Measurements from ENCODE around the gene ABCD1.
A peak's percentile ranks its signal among the peaks of the same experiment; 100 is the strongest.

ABCD1 gene

DNA sequence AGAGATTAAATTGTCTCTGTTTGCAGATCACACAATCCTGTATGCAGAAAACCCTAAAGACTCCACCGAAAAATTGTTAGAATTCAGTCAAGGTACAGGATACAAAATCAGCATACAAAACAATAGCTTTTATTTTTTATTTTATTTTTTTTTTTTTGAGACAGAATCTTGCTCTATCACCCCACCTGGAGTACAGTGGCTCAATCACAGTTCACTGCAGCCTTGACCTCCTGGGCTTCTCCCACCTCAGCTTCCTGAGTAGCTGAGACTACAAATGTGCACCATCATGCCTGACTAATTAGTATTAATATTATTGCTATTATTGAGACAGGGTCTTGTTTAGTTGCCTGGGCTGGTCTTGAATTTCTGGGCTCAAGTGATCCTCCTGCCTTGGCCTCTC is 30.5 kb downstream of the ABCD1 start:
- DNase-seq: no peak

DNA sequence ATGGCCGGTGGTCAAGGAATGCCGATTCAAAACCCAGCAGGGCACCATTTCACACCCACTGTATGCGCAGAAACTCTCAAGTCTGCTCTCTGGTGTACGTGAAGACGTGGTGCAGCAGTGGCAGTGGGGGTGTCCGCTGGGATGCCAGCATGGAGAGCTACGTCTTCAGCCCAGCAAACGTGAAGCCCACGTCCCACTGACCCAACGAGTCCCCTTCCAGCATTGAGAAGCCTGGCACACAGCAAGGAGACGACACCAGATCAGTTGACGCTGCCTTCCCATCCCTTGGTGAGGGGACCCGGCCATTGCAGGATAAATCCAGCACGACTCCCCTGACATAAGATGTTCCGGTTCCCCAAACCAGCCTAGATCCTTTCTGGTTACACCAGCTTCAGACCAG is 37.2 kb downstream of the ABCD1 start:
- no peak for DNase-seq

DNA sequence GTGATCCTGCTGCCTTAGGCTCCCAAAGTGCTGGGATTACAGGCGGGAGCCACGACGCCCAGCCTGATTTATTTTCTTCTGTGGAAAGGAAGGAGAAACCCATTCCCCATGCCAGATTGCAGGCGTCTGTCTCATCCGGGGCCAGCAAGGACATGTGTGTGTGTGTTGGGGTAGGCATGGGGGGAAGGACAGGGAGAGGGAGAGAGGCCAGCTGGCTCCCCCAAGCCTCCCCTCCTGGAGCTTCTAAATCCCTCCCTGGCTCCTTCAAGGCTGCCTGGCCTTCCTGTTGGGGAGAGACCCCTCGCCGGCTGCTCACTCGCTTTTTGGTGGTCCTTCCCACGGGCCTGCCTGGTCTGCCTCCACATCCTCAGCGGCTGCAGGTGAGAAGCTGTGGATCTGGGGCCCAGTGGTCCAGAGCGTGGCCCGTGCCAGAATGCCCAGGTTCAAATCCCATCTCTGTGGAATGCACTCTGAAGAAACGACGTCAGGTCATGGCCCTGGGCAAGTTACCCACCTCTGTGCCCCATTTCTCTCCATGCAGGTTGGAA is 38.0 kb downstream of the ABCD1 start:
- DNase-seq: no peak

DNA sequence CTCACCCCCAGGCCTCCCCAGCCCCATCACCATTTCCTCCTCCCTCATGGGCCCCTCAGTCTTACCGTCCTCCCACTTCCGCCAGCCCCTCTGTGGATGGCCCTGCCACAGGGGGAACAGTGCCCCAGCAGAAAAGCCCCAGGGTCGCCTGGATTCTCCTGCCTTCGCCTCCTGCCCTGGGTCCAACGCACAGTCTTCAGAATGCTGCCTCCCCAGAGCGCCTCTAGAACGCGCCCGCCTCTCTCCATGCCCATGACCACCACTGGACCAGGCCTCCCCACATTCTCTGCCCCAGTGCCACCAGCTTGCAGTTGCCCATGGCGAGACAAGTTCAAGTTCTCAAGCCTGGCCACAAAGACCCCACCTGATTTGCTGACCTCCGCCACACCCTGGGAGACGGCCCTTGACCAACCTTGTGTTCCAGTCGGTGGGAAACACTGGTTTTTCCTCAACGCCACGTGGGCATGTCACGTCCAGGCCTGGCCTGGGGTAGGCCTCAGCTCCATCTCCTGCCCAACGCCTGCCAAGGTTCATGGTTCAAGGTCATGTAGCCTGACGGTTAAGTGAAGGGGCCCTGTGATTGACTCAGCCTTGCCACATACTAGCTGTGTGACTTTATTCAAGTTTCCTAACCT is 38.8 kb downstream of the ABCD1 start:
- no peak for DNase-seq

DNA sequence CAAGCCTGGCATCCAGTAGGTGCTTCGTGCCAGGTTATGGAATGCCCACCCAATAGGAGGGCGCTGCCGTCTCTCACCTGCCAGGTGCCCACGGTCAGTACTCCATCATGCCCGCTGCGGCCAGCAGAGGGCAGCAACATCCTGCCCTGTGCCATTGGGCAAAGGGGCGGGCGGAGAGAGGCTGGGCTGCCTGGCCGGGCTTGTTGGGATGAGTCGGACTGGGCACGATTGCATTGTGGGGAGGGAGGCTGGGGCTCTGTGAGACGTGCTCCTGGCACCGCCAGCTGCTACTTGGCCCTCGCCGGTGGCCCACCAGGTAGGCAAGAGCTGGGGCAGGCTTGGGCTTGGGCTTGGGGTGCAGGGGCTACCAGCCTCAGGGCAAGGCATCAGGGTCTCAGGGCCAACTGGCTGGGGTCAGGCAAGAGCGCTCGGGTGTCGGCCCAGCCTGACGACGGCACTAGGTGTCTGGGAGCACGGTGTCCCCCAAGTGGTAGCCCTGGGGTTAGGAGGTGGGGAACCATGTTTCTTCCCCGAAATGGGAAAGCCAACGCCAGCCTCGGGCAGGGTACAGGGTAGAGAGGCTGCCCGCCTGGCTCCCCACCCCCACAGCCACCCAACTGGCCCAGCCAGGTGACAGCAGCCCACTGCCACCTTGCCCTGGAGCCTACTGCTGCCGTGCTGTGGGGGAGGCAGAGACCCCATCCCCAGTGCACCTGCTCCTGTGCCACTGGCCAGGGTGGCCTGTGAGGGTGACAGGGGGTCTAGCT is 39.5 kb downstream of the ABCD1 start, which contains the start of gene PLXNB3:
Gene PLXNB3, plus strand, starts transcription at position 261 of the 767 bp plus-strand sequence. CDS start 1,287 bp downstream, outside the sequence.
- peak in 55 of 56 donors; percentile 11 to 94 (median 78) for DNase-seq

DNA sequence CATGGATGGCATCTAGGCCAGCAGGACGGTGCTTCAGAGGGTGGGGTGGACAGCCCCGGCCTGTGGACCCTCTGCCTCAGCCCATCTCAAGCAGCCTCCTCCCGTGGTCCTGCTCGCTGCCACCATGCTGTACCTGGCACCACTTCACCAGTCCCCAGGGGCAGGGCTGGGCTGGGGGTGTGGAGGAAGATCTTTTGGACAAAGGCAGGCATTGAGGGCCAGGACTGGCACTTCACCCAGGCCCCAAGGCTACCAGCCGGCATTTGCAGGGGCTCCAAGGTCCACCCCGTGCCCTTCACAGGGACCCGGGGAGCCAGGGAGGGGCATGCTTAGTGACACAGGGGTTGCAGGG is 40.1 kb downstream of the ABCD1 start:
- peak in 2 of 56 donors; percentile 31 to 93 for DNase-seq

DNA sequence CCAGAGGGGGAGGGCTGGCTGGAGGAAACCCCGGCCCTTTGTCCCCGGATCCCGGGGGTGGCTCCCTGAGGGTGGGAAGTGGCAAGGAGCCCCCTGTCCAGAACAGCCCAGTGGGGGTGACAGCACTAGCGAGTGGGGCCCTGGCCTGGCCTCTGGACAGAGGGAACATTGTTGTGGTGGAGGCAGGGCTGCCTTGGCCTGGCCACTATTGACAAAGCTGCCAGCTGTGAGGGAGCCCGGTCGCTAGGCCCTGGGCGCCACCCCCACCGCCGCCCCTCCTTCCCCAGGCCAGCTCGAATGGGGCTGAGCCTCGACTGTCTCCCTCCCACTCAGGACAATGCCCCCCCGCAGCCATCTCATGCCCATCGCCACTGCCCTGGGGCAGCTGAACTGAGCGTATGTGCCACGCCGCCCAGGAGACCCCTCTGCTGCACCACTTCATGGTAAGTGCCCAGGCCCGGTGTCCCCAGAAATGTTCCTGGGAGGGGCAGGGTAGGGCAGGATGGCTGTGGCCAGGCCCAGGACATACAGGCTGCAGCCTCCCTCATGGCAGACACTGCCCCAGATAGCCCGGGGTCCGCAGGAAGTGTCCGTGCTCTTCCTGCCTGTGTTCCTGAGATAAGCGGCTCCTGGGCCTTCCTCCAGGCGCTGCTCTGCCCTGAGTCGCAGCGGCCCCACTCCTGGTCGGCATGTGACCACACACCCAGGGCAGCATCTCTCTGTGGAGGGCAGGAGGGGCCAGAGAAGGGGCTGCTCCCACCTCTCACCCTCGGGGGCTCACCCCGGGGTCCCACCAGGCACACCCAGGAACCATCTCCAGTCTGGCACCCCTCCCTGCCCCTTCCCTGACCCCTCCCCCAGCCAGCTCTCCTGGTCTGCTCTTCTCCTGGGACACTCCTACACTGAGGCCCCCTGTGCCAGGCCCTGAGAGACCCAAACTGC is 40.8 kb downstream of the ABCD1 start:
- peak in 55 of 56 donors; percentile 35 to 98 (median 89) for DNase-seq

DNA sequence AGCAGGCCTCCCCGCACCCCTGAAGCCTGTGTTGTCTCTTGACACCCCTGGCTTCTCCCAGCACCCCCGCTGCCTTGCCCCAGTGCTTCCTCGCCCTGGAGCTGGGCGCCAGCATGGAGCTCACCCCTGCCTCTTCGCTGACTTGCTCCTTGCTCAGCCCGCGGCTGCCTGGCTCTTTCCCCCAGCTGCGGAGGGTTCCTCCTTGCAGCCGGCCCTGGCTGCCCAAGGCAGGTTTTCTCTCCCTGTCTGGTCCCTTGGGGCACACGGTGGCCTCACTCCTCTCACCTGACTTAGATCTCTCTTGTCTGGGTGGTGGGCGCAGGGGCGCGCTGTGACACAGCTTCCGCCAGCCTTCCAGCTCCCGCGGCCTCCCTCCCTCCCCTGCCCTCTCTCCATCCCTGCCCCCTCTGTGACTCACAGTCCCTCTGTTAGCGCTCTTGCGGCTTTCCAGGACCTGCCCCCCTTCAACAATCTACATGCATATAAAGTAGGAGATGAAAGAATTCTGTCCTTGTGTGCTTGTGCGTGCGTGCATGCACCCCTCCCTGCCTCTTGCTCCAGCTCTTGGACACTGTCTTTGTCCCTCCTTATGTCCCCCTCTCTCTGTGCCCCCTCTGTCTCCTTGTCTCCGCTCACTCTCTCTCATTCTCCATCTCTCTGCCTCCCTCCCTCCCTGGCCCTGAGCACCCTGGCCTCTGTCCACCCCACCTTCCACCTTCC is 41.6 kb downstream of the ABCD1 start:
- DNase-seq: peak in 37 of 56 donors; percentile 9 to 81 (median 42)

DNA sequence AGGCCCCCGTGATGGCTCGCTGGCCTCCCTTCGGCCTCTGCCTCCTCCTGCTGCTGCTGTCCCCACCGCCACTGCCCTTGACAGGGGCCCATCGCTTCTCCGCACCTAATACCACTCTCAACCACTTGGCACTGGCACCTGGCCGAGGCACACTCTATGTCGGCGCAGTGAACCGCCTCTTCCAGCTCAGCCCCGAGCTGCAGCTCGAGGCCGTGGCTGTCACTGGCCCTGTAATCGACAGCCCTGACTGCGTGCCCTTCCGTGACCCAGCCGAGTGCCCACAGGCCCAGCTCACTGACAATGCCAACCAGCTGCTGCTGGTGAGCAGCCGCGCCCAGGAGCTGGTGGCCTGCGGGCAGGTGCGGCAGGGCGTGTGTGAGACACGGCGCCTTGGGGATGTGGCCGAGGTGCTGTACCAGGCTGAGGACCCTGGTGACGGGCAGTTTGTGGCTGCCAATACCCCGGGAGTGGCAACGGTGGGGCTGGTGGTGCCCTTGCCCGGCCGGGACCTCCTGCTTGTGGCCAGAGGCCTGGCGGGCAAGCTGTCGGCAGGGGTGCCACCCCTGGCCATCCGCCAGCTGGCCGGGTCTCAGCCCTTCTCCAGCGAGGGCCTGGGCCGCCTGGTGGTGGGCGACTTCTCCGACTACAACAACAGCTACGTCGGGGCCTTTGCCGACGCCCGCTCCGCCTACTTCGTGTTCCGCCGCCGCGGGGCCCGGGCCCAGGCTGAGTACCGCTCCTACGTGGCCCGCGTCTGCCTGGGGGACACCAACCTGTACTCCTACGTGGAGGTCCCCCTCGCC is 42.4 kb downstream of the ABCD1 start:
- no peak for DNase-seq

DNA sequence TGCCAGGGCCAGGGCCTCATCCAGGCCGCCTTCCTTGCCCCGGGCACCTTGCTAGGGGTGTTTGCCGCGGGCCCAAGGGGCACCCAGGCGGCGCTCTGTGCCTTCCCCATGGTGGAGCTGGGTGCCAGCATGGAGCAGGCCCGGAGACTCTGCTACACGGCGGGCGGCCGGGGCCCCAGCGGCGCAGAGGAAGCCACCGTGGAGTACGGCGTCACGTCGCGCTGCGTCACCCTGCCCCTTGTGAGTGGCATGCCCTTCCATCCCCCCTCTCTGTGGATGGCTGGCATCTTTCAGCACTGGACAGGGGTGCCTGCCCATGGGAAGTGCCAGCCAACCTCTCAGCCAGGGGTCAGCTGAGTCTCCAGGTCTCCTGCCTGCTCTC is 43.0 kb downstream of the ABCD1 start:
- no peak for DNase-seq

DNA sequence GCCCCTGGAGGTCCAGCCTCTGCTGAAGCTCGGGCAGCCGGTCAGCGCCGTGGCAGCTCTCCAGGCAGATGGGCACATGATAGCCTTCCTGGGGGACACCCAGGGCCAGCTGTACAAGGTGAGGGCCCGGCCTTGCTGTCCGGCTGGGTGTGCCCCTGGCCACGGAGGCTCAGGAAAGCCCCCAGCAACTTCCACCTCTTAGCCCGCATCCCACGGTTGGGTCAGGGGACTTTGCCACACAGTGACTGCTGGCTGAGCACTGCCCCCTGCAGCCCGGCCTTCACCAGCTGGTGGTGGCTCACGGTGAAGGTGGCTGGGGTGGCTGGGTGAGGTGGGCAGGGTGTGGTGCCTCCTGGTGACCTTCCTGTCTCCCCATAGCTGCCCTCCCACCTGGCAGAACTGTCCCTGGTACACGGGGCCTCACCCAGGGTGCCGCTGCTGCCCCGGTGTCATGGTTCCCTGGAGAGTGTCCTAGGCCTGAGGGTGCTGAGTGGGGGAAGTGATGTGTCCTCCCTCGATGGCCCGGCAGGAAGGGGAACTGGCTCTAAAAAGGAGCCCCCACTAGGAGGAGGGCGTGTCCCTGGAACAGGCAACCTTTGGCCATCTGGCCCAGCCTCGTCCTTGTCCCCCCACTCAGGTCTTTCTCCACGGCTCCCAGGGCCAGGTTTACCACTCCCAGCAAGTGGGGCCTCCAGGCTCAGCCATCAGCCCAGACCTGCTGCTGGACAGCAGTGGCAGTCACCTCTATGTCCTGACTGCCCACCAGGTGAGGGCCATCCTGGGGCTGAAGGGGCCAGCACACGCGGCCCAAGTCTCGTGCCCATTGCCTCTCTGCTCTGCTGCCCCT is 43.9 kb downstream of the ABCD1 start:
- no peak for DNase-seq

DNA sequence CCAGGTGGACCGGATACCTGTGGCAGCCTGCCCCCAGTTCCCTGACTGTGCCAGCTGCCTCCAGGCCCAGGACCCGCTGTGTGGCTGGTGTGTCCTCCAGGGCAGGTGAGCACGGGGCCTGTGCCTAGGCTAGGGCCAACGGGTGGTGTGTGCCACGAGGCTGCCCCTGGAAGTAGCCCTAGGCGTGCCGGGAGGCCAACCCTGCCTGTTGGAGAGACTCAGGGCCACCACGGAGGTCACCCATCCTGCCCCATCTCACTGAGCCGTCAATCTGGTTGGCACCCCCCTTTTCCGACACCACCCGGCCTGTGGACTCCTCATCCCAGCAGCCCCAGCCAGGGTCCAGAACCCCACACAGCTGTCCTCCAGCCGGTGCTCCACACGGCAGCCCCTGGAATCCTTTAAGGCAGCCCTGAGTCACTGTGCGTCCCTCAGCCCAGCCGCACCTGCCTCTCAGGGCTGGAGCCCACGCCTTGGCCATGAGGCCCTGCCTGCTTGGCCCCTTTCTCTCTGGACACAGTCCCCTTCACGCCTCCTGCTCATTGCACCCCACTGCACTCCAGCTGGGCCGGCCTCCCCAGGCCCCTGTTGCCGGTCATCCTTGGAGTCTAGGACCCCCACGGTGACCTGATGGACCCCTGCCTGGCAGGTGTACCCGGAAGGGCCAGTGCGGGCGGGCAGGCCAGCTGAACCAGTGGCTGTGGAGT is 44.7 kb downstream of the ABCD1 start:
- no peak for DNase-seq

DNA sequence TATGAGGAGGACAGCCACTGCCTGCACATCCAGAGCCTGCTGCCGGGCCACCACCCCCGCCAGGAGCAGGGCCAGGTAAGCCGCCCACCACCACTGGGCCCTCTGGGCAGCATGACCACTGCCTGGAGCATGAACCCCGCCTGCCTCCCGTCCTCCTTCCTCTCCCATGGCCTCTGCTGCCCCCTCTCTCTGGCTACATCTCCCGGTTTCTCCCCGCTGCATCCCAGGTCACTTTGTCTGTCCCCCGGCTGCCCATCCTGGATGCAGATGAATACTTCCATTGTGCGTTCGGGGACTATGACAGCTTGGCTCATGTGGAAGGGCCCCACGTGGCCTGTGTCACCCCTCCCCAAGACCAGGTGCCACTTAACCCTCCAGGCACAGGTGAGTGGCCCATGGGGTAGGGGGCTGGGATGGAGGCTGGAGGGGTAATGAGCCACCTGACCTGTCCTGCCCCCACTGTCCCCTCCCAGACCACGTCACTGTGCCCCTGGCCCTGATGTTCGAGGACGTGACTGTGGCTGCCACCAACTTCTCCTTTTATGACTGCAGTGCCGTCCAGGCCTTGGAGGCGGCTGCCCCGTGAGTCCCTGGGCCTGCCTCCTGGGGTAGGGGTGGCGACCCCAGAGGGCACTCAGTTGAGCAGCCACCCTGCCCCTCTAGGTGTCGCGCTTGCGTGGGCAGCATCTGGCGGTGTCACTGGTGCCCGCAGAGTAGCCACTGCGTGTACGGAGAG is 45.4 kb downstream of the ABCD1 start:
- peak in 4 of 56 donors; percentile 21 to 46 (median 31) for DNase-seq

DNA sequence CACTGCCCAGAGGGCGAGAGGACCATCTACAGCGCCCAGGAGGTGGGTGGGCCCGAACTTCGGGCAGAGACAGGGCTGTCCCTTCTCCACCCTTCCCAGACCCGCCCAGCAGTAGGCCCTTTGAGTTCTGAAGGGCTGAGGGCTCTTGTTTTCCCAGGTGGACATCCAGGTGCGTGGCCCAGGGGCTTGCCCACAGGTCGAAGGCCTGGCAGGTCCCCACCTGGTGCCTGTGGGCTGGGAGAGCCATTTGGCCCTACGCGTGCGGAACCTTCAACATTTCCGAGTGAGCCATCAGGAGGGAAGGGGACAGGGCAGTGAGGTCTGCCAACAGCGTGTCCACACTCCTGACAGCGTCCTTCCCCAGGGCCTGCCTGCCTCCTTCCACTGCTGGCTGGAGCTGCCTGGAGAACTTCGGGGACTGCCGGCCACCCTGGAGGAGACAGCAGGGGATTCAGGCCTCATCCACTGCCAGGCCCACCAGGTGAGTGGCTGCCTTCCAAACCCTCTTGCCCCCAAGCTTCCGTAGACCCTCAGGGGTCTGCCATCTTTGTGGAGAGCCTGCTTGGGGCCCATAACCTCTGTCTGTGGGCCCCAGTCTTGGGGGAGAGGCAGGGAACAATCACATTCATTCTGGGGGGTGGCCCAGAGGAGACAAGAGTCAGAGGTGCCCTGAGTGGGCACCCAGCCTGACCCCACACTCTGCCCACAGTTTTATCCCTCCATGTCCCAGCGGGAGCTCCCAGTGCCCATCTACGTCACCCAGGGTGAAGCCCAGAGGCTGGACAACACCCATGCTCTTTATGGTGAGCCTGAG is 46.2 kb downstream of the ABCD1 start:
- DNase-seq: no peak

DNA sequence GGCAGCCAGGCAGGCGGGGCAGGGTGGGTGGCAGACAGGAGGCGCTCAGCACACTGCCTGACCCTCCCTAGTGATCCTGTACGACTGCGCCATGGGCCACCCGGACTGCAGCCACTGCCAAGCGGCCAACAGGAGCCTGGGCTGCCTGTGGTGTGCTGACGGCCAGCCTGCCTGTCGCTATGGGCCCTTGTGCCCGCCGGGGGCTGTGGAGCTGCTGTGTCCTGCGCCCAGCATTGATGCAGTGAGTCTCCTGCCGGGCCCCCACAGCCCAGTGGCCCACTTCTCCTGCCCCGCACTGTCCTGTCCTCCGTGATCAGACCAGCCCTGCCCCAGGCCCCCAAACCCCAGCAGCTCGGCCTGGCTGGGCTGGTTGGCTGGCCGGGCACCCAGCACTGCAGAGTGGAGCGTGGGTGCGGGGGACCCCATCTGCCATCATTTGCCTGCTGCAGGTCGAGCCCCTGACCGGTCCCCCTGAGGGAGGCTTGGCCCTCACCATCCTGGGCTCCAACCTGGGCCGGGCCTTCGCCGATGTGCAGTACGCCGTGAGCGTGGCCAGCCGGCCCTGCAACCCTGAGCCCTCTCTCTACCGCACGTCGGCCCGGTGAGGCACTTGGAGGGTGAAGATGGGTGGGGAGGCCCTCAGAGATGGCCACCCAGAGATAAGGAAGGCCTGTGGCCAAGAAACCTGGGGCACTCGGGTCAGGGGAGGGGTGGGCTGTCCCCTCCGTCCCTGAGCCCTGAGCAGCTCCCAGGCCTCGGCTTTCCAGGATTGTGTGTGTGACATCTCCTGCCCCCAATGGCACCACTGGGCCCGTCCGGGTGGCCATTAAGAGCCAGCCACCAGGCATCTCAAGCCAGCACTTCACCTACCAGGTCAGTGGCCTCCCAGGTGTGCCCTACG is 47.0 kb downstream of the ABCD1 start:
- no peak for DNase-seq

All from nucleus accumbens (tissue), 56 donors.